K562 (cell line): ENCODE results near the gene GORASP1. TPM values are rescaled to one million over a fixed set of nuclear protein-coding genes. Genes with fewer than 3 reads are reported as not detected.

Source experiments
- ATAC-seq: fragments of 200-7000 bp; cut with Tn5 transposase; 3 replicates; pipeline ENCODE4 v1.9.1; 2020; ENCODE audit warnings: moderate library complexity
- BruUV-seq: library from RNA; stranded (reverse); fragments of 400-500 nt; replicated peaks from 2 replicates; lab custom pipeline; 2021; lab: Mats Ljungman, UMichigan
- CTCF ChIA-PET: fragments of 300-600 bp; formaldehyde crosslinking; extraction: SDS; loops from one replicate; lab custom pipeline; 2021; ENCODE audit warnings: low intra/inter-chr PET ratio; lab: Yijun Ruan, JAX
- POLR2A ChIA-PET: fragments of 300-600, 350-650 bp; sonication (Branson Sonifier 250); formaldehyde crosslinking; extraction: SDS; loops from one replicate; lab custom pipeline; 2021; ENCODE audit warnings: antibody characterized with exemption, inconsistent platforms; lab: Yijun Ruan, JAX
- DNase-seq, 4 experiments: peaks; one replicate each; pipeline versions ENCODE4 v3.0.0 to v3.0.0-alpha.2; 2011 to 2018; ENCODE audit warnings: low spot score in 3 of 4, mixed read lengths in 3 of 4; ENCODE audit errors: extremely low read depth in 1 of 4
- FAIRE-seq: peaks from 2 replicates; lab custom pipeline; 2011; peaks lifted over from hg19 to GRCh38; lab: Jason Lieb, UNC
- H2AFZ ChIP-seq: 2 replicates; pipeline ENCODE4 v1.6.0; 2011; ENCODE audit warnings: low read depth, low read length, control low read depth, inconsistent platforms
- H3K27ac ChIP-seq: fragments of 200-600 bp; 3 replicates; pipeline ENCODE4 v1.8.0; 2011; ENCODE audit warnings: low read depth, mild to moderate bottlenecking, control low read depth, inconsistent platforms, low read length, moderate library complexity, mixed read lengths; ENCODE audit errors: extremely low read depth
- H3K27me3 ChIP-seq, 2 experiments: fragments of 300-600 bp in 1 of 2; 2 replicates in 1 of 2; 3 replicates in 1 of 2; pipeline versions ENCODE4 v1.6.0 to v1.8.0; 2011; ENCODE audit warnings: inconsistent platforms in 2 of 2, low read length in 2 of 2, mild to moderate bottlenecking in 1 of 2, mixed read lengths in 1 of 2, moderate library complexity in 1 of 2; ENCODE audit not compliant: control insufficient read depth in 2 of 2, insufficient read depth in 2 of 2
- H3K36me3 ChIP-seq: fragments of 300-600 bp; 3 replicates; pipeline ENCODE4 v1.8.0; 2011; ENCODE audit warnings: mild to moderate bottlenecking, low read length, inconsistent platforms; ENCODE audit not compliant: control insufficient read depth, insufficient read depth
- H3K4me1 ChIP-seq, 2 experiments: fragments of 200-600 bp in 1 of 2; replicated peaks in 1 of 2; 2 replicates in 1 of 2; 3 replicates in 1 of 2; pipeline versions ENCODE4 v1.5.1 to v1.8.0; 2011; ENCODE audit warnings: inconsistent platforms in 2 of 2, low read length in 2 of 2, mild to moderate bottlenecking in 1 of 2, mixed read lengths in 1 of 2, moderate library complexity in 1 of 2; ENCODE audit not compliant: control insufficient read depth in 2 of 2, insufficient read depth in 2 of 2
- H3K4me2 ChIP-seq: 2 replicates; pipeline ENCODE4 v1.6.1; 2011; ENCODE audit warnings: low read length, control low read depth, inconsistent platforms, mixed read lengths; ENCODE audit not compliant: insufficient read depth
- H3K4me3 ChIP-seq: fragments of 200-600 bp; sonication (generic), shearing (Covaris generic); 2 replicates; pipeline ENCODE4 v1.5.1; 2016; ENCODE audit warnings: control low read depth, inconsistent platforms
- H3K79me2 ChIP-seq: fragments of 200-600 bp; 3 replicates; pipeline ENCODE4 v1.8.0; 2011; ENCODE audit warnings: low read length, inconsistent platforms; ENCODE audit not compliant: control insufficient read depth, insufficient read depth
- H3K9ac ChIP-seq, 2 experiments: 2 replicates each; pipeline versions ENCODE4 v1.6.0 to v1.6.1; 2011; ENCODE audit warnings: low read depth in 2 of 2, low read length in 2 of 2, control low read depth in 1 of 2, inconsistent platforms in 1 of 2, mild to moderate bottlenecking in 1 of 2, mixed read lengths in 1 of 2; ENCODE audit not compliant: insufficient read depth in 1 of 2
- H3K9me1 ChIP-seq: one replicate; pipeline ENCODE4 v1.6.0; 2011; ENCODE audit warnings: inconsistent platforms, mild to moderate bottlenecking, low read length, moderate library complexity; ENCODE audit not compliant: control insufficient read depth, insufficient read depth
- H3K9me3 ChIP-seq: replicated peaks from 2 replicates; pipeline ENCODE4 v1.5.1; 2011; ENCODE audit warnings: low read depth, low read length, inconsistent platforms; ENCODE audit not compliant: control insufficient read depth, insufficient read depth
- H4K20me1 ChIP-seq: replicated peaks from 2 replicates; pipeline ENCODE4 v1.6.1; 2011; ENCODE audit warnings: low read length, inconsistent platforms, mixed read lengths; ENCODE audit not compliant: control insufficient read depth, insufficient read depth
- CSDE1 ChIP-seq, 2 experiments: fragments of 450-650 bp; IDR thresholded peaks; 2 replicates each; pipeline ENCODE4 v1.6.1; 2016; ENCODE audit warnings: mild to moderate bottlenecking in 1 of 2
- DACH1 ChIP-seq: fragments of 450-650 bp; IDR thresholded peaks from 2 replicates; pipeline ENCODE4 v1.6.1; 2018; ENCODE audit not compliant: partially characterized antibody
- FOXA3 ChIP-seq, 2 experiments: fragments of 450-650 bp in 1 of 2; sonication (generic) in 1 of 2; formaldehyde crosslinking; IDR thresholded peaks in 1 of 2; conservative IDR thresholded peaks in 1 of 2; 2 replicates each; pipeline versions ENCODE4 v1.4.0 to v1.8.0; 2020 to 2022; ENCODE audit warnings: mild to moderate bottlenecking in 2 of 2, missing genetic modification reagents in 1 of 2
- POLR2G ChIP-seq: fragments of 200-400 bp; formaldehyde crosslinking; IDR thresholded peaks from 2 replicates; pipeline ENCODE4 v1.6.1; 2017; ENCODE audit warnings: low read depth, mild to moderate bottlenecking, antibody characterized with exemption, low read length, moderate library complexity
- RBFOX2 ChIP-seq: fragments of 200-400 bp; formaldehyde crosslinking; IDR thresholded peaks from 2 replicates; pipeline ENCODE4 v1.6.1; 2017; ENCODE audit warnings: low read depth, mild to moderate bottlenecking, low read length, moderate library complexity
- TBL1XR1 ChIP-seq, 2 experiments: IDR thresholded peaks; 2 replicates each; pipeline ENCODE4 v1.6.1; 2012; ENCODE audit warnings: improper control_type of control experiment in 2 of 2, low read length in 2 of 2, mild to moderate bottlenecking in 1 of 2
- ZNF395 ChIP-seq: fragments of 200-800 bp; sonication (Bioruptor generic); IDR thresholded peaks from 2 replicates; pipeline ENCODE4 v1.6.1; 2017; ENCODE audit warnings: missing genetic modification characterization, missing compliant biosample characterization
- WGBS: fragments of 100-300 bp; shearing (Covaris generic); methylation state at CpG from one replicate; pipeline ENCODE4 v1.1.6; 2016; ENCODE audit warnings: low coverage, mixed read lengths; ENCODE audit not compliant: insufficient coverage; ENCODE audit errors: missing lambda C conversion rate; 5-methylcytosine and 5-hydroxymethylcytosine counted together
- in situ Hi-C: fragments of 300-500 bp; cut with MboI; formaldehyde crosslinking; loops from 4 replicates; pipeline ENCODE4 v1.15.0; 2018; ENCODE audit warnings: inconsistent platforms, mixed read lengths
- intact Hi-C: fragments of 100-400 bp; cut with micrococcal nuclease; formaldehyde crosslinking; loops from 2 replicates; pipeline ENCODE4 v1.14.2; 2022
- polyA plus RNA-seq, 8 experiments: library from polyadenylated mRNA; depleted of rRNA in 4 of 8; stranded (reverse) in 5 of 8; unstranded in 3 of 8; fragments of >200 nt; fragmentation: Nextera tagmentation in 2 of 8; fragmentation: Illumina TruSeq in 1 of 8; extraction: Ambion mirVana in 2 of 8; extraction: Trizol in 1 of 8; gene quantifications; 2 replicates each; pipeline versions ENCODE4 v1.2.1 to v1.2.3, GENCODE V29; 2011 to 2014; ENCODE audit warnings: inconsistent platforms in 1 of 8, missing spikeins in 1 of 8
- total RNA-seq, 7 experiments: library from RNA; depleted of rRNA in 6 of 7; stranded (reverse); fragments of >200 nt in 6 of 7; fragmentation: Illumina TruSeq in 2 of 7; extraction: Trizol in 2 of 7; gene quantifications; 2 replicates each; pipeline versions ENCODE4 v1.2.1 to v1.2.3, GENCODE V29; 2011 to 2021; ENCODE audit warnings: low replicate concordance in 1 of 7

GORASP1 gene
- total and polyA plus RNA-seq, 9 of the 15 experiments (the other 6 are each of a cell fraction or from before 2014, with no cell fraction given): 8.4 to 87.9 (median 67.6) TPM

- H3K79me2 ChIP-seq: peaks cover 52% of the 10 kb centered on the region
- ATAC-seq (no peak), FAIRE-seq (no peak), DNase-seq (no peak)
- H3K9me3 ChIP-seq: no peaks in the 10 kb centered on the region
- WGBS: 96% methylated on average over 8 of the region's 8 CpGs
- H3K9me1 ChIP-seq: peaks cover 4% of the 10 kb centered on the region
- no TSS peak for BruUV-seq
- no peak overlapping the region for H2AFZ ChIP-seq
- TF ChIP-seq FOXA3 (CRISPR knock-in tag; conservative IDR thresholded peaks at IDR 0.05 in 1 of 2, IDR thresholded peaks at IDR 0.05 in 1 of 2) (no peak), ZNF395 (CRISPR knock-in tag) (no peak), TBL1XR1 (IDR thresholded peaks at IDR 0.05; ENCODE audit: low read length in 2 of 2) (no peak), CSDE1 (IDR thresholded peaks at IDR 0.05) (no peak), RBFOX2 (0 out of 2 replicates have a peak, but pooled peaks have one; percentile 33), POLR2G (0 out of 2 replicates have a peak, but pooled peaks have one; percentile 30), DACH1 (no peak)
- no peak overlapping the region for H3K27ac ChIP-seq
- intact Hi-C loops (no loop called here), in situ Hi-C loops (no loop called here)
- ChIA-PET CTCF (interaction anchor here (0.6 to 1.0 kb wide), 2 partner anchors 185 to 1252 kb away, joined by 3 read pairs; no protein-coding TSS in a partner anchor), POLR2A (interaction anchor here (1.0 kb wide), 1 partner anchor 9 kb away, joined by 3 read pairs; no protein-coding TSS in a partner anchor)
- no peaks in the 10 kb centered on the region for H3K27me3 ChIP-seq
- H3K4me2 ChIP-seq: no peak overlapping the region
- H3K4me3 ChIP-seq: no peak overlapping the region
- peaks cover 17% of the 10 kb centered on the region for H4K20me1 ChIP-seq
- peaks cover 66% of the 10 kb centered on the region for H3K36me3 ChIP-seq
- peaks cover 15 to 39% of the 10 kb centered on the region in 2 experiments; a peak in 4 of 5 replicates for H3K4me1 ChIP-seq
- H3K9ac ChIP-seq: peak overlapping the region in 1 of 2 experiments; percentile 77; a peak in 2 of 4 replicates
Measured at GRCh38 chr3:39102504-39103323, 4.7 kb downstream of the GORASP1 start.
